Activated T-cell treated with anti-CD3 and anti-CD28 coated beads for 24 hours (primary cell): ENCODE measurements around the gene C11orf54.

ENCODE experiments used
- DNase-seq: peaks from one replicate; pipeline ENCODE4 v3.0.0-alpha.2; 2020; ENCODE audit warnings: low read depth

Gene C11orf54

DNA sequence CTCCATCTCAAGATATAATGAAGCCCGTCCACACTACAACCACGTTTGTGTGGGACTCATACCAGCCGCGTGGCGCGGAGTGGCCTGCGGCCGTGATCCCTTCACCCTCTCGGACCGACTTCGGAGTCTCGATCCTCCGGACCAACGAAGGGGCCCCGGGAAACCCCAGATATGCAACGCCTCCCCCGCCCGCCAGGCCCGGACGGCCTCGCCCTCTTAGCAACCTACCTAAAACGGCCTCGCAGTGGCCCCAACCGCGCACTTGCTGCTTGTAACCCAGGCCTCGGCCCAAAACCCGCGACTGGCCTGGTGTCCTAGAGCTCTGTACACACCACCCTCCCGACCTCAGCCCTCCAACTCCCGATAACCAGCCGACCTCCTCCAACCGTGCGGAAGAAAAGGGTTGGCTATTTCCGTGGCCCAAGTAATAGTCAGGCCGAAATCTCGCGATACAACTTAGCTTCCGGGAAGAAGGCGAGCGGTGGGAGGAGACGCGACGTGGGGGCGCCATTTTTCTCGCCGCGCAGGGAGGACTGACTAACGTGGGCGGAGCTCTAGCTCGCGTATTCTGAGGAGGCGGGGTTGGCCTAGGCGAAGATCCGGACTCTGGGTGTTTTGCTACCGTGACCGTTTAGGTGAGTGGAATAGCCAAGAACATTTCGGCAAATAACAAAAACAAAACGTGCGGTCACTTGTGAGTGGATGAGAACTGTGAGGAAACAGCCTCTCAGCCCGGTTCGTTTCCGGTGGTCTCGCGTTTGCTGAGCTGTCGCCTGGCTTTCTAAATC lies at the start of gene C11orf54, which contains the start of gene TAF1D:
Gene C11orf54, plus strand, starts transcription at position 579 of the 788 bp plus-strand sequence. CDS start 5,722 bp downstream, outside the sequence.
Gene TAF1D, minus strand, starts transcription at position 402 of the 788 bp plus-strand sequence. CDS start 2,191 bp downstream, outside the sequence.
- DNase-seq = peak; percentile 95

DNA sequence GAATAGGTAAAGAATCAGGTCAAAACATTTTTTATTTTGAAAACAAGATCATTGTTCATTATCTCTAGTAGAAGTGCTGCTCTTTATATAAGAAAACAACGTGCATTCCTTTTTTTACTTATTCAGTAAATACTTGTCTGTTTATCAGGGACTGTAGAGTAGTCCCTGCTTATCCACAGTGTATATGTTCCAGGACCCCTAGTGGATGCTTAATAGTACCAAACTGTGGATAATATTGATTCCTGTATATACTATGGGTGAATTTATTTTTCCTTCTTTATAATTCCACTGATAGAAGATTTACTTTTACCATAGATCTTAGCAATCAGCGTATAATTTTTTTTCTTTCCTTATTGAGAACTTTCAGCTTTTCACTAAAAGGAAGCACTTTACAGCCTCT lies 47.4 kb upstream of the C11orf54 start:
- DNase-seq = no peak

GRCh38 chr11:93694557-93694956 lies 46.9 kb upstream of the C11orf54 start:
- no peak for DNase-seq

DNA sequence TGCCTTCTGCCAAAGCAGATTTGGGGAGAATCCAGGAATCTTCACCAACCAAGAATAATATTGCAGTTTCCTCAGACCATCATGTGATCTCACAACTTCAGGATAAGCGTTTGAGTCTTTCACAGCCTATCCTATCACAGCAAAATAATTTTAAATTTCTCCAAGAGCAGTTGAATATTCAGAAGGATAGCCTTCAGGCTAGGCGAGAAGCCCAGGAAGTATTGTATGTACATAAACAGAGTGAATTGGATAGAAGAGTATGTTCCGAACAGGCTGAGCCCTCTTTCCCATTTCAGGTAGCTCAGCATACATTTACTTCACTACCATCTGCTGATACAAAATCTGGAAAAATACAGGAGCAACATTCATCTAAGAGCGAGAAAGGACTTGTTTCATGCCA lies 43.9 kb upstream of the C11orf54 start:
- no peak for DNase-seq

DNA sequence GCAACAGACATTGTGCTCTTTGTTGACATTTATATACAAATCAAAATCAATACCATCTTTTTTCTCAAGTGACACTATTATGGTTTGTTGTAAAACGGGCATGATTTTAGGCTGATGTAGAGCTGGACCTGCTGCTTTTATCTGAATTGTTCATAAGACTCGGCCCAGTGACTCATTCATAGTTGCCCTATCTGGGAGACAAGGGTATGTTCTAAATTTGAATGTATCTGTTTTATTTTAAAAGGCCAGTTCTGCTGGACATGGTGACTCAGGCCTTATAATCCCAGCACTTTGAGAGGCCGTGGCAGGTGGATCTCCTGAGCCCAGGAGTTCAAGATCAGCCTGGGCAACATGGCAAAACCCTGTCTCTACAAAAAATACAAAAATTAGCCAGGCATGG lies 40.6 kb upstream of the C11orf54 start:
- no peak for DNase-seq

GRCh38 chr11:93704237-93704636 lies 37.2 kb upstream of the C11orf54 start:
- no peak for DNase-seq

DNA sequence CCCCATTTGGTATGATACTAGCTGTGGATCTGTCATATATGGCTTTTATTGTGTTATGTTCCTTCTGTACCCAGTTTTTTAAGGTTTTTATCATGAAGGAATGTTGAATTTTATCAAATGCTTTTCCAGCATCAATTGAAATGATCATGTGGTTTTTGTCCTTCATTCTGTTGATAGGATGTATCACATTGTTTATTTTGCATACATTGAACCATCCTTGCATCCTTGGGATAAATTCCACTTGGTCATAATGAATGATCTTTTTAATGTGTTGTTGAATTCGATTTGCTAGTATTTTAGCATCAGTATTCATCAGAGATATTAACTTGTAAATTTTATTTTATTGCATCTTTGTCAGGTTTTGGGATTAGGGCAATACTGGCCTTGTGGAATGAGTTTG lies 31.2 kb upstream of the C11orf54 start:
- DNase-seq = no peak

DNA sequence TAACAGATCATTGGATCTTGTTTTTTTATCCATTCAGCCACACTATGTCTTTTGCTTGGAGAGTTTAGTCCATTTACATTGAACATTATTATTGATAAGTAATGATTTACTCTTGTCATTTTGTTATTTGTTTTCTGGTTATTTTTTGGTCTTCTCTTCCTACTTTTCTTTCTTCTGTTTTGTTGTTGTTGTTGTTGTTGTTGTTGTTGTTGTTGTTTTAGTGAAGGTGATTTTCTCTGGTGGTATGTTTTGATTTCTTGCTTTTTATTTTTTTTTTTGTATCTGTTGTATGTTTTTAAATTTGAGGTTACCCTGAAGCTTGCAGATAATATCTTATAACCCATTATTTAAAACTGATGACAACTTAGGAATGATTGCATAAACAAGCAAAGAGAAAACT lies 28.8 kb upstream of the C11orf54 start:
- no peak for DNase-seq

GRCh38 chr11:93715797-93716396 lies 25.6 kb upstream of the C11orf54 start:
- DNase-seq = no peak

DNA sequence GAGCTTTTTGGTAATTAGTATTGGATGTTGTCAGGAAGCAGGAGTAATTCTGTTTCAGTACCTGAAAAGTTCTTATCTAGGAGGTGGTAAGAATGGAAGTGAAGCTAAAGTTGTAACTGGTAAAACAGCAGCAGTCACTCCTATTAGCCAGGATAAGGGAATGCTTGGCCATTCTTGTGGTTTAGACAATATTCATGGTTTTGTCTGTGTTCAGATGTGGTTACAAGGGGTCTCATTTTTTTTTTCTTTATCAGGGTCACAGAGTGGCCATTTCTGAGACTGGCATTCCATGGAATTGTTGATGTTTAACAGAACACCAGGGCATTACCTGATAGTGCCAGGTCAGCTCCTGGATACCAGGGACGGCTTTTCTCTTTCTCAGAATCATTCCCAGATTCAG lies 24.0 kb upstream of the C11orf54 start:
- DNase-seq = no peak

- DNase-seq = no peak
Measured at GRCh38 chr11:93718057-93718563, 23.4 kb upstream of the C11orf54 start.

- no peak for DNase-seq
Measured at GRCh38 chr11:93719310-93719709, 22.2 kb upstream of the C11orf54 start.

GRCh38 chr11:93720522-93720921 lies 20.9 kb upstream of the C11orf54 start:
- no peak for DNase-seq

- DNase-seq = no peak
Measured at GRCh38 chr11:93724089-93724488, 17.4 kb upstream of the C11orf54 start.

DNA sequence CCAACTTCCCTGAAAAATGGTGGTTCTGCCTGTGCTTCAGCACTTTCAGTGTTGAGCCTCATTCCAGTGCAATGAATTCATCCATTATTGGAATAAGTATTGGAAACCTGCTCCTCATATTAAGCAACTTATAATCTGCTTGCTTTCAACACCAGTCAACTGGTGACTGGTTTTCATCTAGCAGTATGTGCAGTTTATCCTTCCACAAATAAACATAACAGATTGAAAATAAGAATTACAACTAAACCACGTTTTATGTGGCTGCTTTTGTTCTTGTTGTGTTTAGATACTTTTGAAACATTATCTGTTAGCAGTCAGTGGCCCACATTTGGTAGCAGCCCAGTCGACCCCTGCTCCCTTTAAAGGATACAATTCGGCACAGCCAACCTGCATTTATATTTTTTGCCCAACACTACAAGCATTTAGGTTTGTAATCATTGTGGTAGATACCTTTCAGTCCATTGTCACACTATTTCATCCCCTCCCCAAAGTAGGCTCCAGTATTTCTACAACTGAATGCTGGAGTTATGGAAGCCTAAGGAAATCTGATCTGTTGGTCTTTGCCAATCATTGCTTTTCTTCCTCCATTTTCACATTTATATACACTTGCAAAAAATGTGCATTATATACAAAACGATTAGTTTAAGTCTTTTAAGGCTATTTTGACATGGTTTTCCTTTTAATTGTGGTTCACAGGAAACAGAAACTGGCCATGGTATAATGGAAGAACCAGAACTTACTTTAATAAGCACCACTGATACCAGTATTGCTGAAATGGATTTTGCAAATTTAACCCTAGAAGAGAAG lies 13.3 kb upstream of the C11orf54 start:
- no peak for DNase-seq

DNA sequence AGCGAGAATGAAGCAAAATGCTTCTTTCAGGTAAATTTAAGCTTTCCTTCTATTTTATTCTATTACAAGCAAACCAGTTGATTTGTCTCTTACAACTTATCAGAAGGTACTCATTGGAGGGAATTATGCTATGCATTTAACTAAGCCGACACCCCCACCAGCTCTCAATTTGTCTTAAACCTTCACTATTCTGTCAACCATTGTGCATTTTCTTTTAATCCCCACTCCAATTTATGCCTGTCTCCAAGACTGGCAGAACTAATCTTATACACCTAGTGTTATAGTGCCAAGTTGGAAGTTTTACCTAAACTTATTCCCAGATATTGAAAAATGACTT lies 12.7 kb upstream of the C11orf54 start:
- no peak for DNase-seq

DNA sequence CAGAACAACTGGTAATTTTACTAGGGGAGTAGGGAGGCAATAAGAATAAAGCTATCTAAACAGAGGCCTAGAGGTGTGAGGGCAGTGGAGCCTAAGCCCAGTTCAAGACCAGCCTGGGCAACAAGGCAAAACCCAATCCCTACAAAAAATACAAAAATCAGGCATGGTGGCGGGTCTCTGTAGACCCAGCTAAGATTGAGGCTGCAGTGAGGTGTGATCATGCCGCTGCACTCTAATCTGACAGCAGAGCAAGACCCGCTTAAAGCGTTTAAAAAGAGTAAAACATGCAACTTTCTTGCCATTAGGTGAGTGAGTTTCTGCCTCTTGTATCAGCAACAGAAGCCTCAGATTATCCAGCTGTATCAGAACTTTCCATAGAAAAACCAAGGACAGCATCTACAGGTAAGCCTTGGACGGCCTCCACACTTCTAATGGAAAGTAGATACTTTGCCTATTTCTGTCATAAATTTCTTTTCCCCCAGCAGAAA lies 12.3 kb upstream of the C11orf54 start:
- DNase-seq = no peak

GRCh38 chr11:93730108-93731107 lies 11.1 kb upstream of the C11orf54 start:
- no peak for DNase-seq

GRCh38 chr11:93732237-93732892 lies 9.1 kb upstream of the C11orf54 start:
- no peak for DNase-seq

GRCh38 chr11:93733474-93733873 lies 8.0 kb upstream of the C11orf54 start:
- DNase-seq = no peak
